ENCODE results near the gene KCNA3. TPM values are rescaled to one million over a fixed set of nuclear protein-coding genes. Genes with fewer than 3 reads are reported as not detected.

The KCNA3 gene
- polyA plus RNA-seq, 1 experiment = 0.12 TPM

DNA sequence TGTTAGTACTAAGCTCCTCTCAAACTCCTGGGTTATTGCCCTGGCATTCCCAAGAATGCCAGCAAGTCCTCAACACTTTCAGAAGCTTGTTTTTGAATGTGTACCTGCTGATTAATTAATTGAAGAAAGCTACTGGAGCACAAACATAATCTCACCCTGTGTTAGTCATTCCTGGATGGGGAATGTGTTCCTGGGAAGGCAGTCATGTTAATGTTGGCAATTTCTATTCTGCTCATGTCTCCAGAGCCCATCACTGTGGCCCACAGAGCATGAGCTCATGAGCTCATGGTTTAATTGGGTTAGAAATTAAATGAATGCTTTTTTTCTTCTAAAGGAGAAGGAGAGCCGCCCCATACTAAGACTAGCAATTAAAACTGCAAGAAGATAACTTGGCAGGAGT, 31.9 kb upstream of the KCNA3 start:
- Histone ChIP-seq H3K27me3 (ENCODE audit: control insufficient read depth, insufficient read depth, low read length) (no peaks in the 10 kb centered on the region), H3K9me3 (ENCODE audit: control insufficient read depth, insufficient read depth, low read length) (no peaks in the 10 kb centered on the region), H3K27ac (ENCODE audit: low read depth, low read length) (no peak overlapping the region), H3K4me3 (ENCODE audit: low read depth, low read length) (no peak overlapping the region)
- CTCF ChIA-PET = interaction anchor here (1.1 kb wide), 1 partner anchor 59 kb away, joined by 4 read pairs; no protein-coding TSS in a partner anchor
- POLR2A ChIA-PET = no interaction called here
- no peak for DNase-seq (ENCODE audit: low read depth, low spot score)
- no peak for TF ChIP-seq CTCF (IDR thresholded peaks at IDR 0.05; ENCODE audit: low read depth, low read length)

DNA sequence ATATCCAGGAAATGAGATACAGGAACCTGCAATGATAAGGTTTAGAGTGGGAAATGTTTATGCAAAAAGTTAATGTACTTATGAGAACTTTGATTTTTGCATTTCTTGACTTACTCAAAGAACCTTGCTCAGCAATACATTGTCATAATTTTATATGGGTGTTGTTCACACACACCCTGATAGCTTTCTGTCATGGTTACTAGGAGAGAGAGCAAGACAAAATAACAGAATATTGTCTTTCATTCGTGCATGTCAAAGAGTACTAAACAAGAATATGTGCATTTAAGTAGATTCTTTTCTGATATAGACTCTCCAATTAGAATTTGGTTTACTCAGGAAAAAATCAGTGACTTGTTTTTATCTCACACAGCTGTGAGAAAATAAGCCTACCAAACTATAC, 27.5 kb upstream of the KCNA3 start:
- no peak for DNase-seq (ENCODE audit: low read depth, low spot score)
- ChIA-PET POLR2A (no interaction called here), CTCF (no interaction called here)
- TF ChIP-seq CTCF (IDR thresholded peaks at IDR 0.05; ENCODE audit: low read depth, low read length) = no peak
- Histone ChIP-seq H3K27me3 (ENCODE audit: control insufficient read depth, insufficient read depth, low read length) (no peaks in the 10 kb centered on the region), H3K4me3 (ENCODE audit: low read depth, low read length) (no peak overlapping the region), H3K9me3 (ENCODE audit: control insufficient read depth, insufficient read depth, low read length) (no peaks in the 10 kb centered on the region), H3K27ac (ENCODE audit: low read depth, low read length) (no peak overlapping the region)

GRCh38 chr1:110700767-110701166, 26.0 kb upstream of the KCNA3 start:
- H3K9me3 ChIP-seq (ENCODE audit: control insufficient read depth, insufficient read depth, low read length) = no peaks in the 10 kb centered on the region
- H3K27ac ChIP-seq (ENCODE audit: low read depth, low read length) = no peak overlapping the region
- no peaks in the 10 kb centered on the region for H3K27me3 ChIP-seq (ENCODE audit: control insufficient read depth, insufficient read depth, low read length)
- no peak for TF ChIP-seq CTCF (IDR thresholded peaks at IDR 0.05; ENCODE audit: low read depth, low read length)
- no peak for DNase-seq (ENCODE audit: low read depth, low spot score)
- no peak overlapping the region for H3K4me3 ChIP-seq (ENCODE audit: low read depth, low read length)
- POLR2A ChIA-PET = no interaction called here
- CTCF ChIA-PET = interaction anchor here (0.5 kb wide), 1 partner anchor 45 kb away, joined by 3 read pairs; no protein-coding TSS in a partner anchor

GRCh38 chr1:110697606-110698005, 22.9 kb upstream of the KCNA3 start:
- DNase-seq (ENCODE audit: low read depth, low spot score) = no peak
- POLR2A ChIA-PET = no interaction called here
- TF ChIP-seq CTCF (IDR thresholded peaks at IDR 0.05; ENCODE audit: low read depth, low read length) = no peak
- Histone ChIP-seq H3K27me3 (ENCODE audit: control insufficient read depth, insufficient read depth, low read length) (no peaks in the 10 kb centered on the region), H3K27ac (ENCODE audit: low read depth, low read length) (no peak overlapping the region), H3K4me3 (ENCODE audit: low read depth, low read length) (no peak overlapping the region), H3K9me3 (ENCODE audit: control insufficient read depth, insufficient read depth, low read length) (no peaks in the 10 kb centered on the region)
- CTCF ChIA-PET = no interaction called here

GRCh38 chr1:110696818-110697217, 22.1 kb upstream of the KCNA3 start:
- no peak overlapping the region for H3K4me3 ChIP-seq (ENCODE audit: low read depth, low read length)
- CTCF ChIA-PET = no interaction called here
- POLR2A ChIA-PET = no interaction called here
- DNase-seq (ENCODE audit: low read depth, low spot score) = no peak
- no peak overlapping the region for H3K27ac ChIP-seq (ENCODE audit: low read depth, low read length)
- no peaks in the 10 kb centered on the region for H3K27me3 ChIP-seq (ENCODE audit: control insufficient read depth, insufficient read depth, low read length)
- H3K9me3 ChIP-seq (ENCODE audit: control insufficient read depth, insufficient read depth, low read length) = no peaks in the 10 kb centered on the region
- no peak for TF ChIP-seq CTCF (IDR thresholded peaks at IDR 0.05; ENCODE audit: low read depth, low read length)

Data from AG04450 (cell line).